Panc1 (cell line): ENCODE data around the gene CDCP1.

Experiments
- POLR2AphosphoS5 ChIP-seq: IDR thresholded peaks from 2 replicates; pipeline ENCODE4 v1.6.1; 2012; ENCODE audit warnings: mild to moderate bottlenecking, low read depth, low read length, moderate library complexity
- SIN3A ChIP-seq: IDR thresholded peaks from 2 replicates; pipeline ENCODE4 v1.6.1; 2012; ENCODE audit warnings: low read depth, mild to moderate bottlenecking, low read length, moderate library complexity, borderline replicate concordance; ENCODE audit not compliant: insufficient read depth
- TF ChIP-seq, protein P1 (sequence below): fragments of 450-650 bp; IDR thresholded peaks from 2 replicates; pipeline ENCODE4 v1.5.1; 2017; ENCODE audit warnings: mild to moderate bottlenecking
- TF ChIP-seq, protein P2 (sequence below), 2 experiments: IDR thresholded peaks; 2 replicates each; pipeline ENCODE4 v1.6.1; 2011 to 2012; ENCODE audit warnings: low read depth in 2 of 2, control low read depth in 1 of 2, low read length in 1 of 2, mild to moderate bottlenecking in 1 of 2, moderate library complexity in 1 of 2; ENCODE audit not compliant: insufficient read depth in 1 of 2

DNA sequence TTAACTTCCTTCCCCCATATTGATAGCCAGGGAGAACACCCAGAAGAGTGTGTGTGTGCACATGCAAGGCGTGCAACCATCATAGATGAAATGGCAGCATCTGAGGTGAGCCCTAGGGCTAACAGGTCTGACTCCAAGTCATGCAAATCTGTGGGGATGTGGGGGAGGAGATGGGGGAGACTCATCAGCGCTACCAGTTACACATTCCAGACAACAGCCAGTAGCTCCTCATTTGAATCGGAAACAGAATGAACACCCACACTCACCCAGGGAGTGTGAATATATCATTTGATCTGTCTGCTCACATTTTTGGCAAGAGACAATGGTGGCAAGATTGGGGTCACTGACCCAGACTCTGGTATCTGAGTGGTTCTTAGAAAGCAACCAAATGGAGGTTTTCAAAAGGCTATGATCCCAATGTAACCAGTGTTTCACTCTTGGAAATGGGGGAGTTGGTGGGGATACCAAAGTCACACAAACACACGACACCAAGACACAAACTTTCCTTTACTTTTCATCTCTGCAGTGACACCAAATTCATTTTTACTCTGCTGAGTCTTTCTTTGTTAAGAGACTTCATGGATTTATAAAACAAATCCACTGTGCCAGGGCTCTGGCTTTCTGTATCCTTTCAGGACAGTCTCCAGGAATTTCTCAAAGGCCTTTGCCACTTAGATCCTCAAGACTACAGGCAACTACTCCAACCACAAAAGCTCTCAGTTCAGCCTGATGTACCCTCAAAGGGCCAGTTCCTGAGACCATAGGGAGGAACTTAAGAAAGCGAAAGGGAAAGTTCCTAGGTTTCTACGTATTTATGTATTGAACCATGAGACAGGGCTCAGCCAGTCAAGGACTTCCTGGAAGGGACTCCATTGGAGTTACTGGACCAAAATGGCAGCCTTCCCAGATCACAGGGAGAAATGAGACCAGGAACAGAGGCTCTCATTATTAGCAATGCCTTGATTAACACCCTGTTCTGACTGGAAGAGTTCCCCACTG lies 2.2 kb downstream of the CDCP1 start:
- TF ChIP-seq POLR2AphosphoS5: no peak
- TF ChIP-seq, protein P1, sequence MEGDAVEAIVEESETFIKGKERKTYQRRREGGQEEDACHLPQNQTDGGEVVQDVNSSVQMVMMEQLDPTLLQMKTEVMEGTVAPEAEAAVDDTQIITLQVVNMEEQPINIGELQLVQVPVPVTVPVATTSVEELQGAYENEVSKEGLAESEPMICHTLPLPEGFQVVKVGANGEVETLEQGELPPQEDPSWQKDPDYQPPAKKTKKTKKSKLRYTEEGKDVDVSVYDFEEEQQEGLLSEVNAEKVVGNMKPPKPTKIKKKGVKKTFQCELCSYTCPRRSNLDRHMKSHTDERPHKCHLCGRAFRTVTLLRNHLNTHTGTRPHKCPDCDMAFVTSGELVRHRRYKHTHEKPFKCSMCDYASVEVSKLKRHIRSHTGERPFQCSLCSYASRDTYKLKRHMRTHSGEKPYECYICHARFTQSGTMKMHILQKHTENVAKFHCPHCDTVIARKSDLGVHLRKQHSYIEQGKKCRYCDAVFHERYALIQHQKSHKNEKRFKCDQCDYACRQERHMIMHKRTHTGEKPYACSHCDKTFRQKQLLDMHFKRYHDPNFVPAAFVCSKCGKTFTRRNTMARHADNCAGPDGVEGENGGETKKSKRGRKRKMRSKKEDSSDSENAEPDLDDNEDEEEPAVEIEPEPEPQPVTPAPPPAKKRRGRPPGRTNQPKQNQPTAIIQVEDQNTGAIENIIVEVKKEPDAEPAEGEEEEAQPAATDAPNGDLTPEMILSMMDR: no peak
- TF ChIP-seq SIN3A: no peak
- TF ChIP-seq, protein P2, sequence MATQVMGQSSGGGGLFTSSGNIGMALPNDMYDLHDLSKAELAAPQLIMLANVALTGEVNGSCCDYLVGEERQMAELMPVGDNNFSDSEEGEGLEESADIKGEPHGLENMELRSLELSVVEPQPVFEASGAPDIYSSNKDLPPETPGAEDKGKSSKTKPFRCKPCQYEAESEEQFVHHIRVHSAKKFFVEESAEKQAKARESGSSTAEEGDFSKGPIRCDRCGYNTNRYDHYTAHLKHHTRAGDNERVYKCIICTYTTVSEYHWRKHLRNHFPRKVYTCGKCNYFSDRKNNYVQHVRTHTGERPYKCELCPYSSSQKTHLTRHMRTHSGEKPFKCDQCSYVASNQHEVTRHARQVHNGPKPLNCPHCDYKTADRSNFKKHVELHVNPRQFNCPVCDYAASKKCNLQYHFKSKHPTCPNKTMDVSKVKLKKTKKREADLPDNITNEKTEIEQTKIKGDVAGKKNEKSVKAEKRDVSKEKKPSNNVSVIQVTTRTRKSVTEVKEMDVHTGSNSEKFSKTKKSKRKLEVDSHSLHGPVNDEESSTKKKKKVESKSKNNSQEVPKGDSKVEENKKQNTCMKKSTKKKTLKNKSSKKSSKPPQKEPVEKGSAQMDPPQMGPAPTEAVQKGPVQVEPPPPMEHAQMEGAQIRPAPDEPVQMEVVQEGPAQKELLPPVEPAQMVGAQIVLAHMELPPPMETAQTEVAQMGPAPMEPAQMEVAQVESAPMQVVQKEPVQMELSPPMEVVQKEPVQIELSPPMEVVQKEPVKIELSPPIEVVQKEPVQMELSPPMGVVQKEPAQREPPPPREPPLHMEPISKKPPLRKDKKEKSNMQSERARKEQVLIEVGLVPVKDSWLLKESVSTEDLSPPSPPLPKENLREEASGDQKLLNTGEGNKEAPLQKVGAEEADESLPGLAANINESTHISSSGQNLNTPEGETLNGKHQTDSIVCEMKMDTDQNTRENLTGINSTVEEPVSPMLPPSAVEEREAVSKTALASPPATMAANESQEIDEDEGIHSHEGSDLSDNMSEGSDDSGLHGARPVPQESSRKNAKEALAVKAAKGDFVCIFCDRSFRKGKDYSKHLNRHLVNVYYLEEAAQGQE (IDR thresholded peaks at IDR 0.05; ENCODE audit: insufficient read depth in 1 of 2, low read depth in 2 of 2, low read length in 1 of 2): no peak
